NCI-H524 (cell line): ENCODE measurements around the gene TMEM267.
"Not testable (repeated sequence)": the region's sequence is repeated elsewhere in the genome, so short reads cannot be mapped to it uniquely, and the experiment has no call there.

ENCODE experiments used
- DNase-seq, 2 experiments: peaks; one replicate each; lab custom pipeline; 2025; lab: John Stamatoyannopoulos, UW

TMEM267 gene, protein sequence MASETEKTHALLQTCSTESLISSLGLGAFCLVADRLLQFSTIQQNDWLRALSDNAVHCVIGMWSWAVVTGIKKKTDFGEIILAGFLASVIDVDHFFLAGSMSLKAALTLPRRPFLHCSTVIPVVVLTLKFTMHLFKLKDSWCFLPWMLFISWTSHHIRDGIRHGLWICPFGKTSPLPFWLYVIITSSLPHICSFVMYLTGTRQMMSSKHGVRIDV

DNA sequence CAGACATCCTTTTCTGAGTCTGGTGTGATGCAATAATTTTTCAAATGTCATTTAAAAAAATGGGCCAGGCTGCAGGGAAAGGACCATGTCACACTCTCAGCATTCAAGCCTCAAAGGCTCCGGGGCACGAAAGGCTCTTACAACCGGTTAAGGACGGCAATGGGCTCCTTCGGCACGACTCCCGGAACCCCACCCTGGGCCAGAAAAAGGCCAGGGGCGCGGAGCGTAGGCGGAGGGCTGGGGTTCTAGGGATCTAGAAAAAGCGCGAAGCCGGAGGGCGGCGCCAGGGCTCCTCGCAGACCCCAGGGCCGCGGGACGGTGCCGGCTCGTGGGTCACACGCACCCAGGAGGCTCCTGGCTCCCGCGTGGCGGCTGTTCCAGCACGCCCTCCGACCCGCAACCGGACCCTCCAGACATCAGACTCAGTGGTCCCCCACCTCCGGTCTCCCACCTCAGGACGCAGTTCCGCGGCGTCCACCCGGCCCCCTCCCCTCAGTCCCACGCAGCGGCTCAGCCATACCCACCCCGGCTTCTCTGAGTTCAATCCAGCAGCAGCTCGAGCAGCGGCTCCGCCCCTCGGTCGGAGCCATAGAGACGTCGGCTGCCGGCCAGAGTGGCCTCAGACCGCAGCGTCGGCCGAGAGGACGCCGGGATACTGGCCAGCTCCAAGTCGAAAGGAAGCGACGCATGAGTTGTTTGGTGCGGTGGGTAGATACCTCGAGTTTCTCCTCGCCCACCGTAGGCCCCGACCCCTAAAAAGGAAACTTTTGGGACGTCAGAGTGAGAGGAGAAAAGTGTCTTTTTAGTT lies at the start of gene TMEM267:
Gene TMEM267, minus strand, starts transcription at position 568 of the 808 bp plus-strand sequence. CDS start 29,896 bp downstream, outside the sequence.
- peak; percentile 91 to 97 for DNase-seq

- no peak for DNase-seq
Observed at GRCh38 chr5:43530648-43531047, 47.0 kb upstream of the TMEM267 start.

DNA sequence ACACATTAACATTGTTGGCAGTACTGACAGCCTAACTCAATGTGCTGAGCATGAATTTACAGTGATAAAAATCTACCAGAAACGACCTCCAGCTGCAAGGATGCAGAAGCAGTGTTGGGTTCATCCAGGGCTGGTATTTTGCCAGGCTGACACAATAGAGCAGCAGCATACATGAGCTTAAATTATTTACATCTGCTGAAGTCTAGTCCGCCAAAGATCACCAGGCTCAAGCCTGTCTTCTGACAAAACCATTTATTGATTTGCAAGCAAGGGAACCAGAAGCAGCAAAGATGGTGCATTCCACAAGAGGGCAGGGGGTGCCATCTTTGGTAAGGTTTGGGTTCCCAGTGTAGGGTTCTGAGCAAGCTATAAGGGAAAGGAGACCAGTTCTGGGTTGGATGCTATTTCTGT lies 40.0 kb upstream of the TMEM267 start:
- DNase-seq: no peak

- no peak for DNase-seq
Observed at GRCh38 chr5:43520615-43521014, 37.0 kb upstream of the TMEM267 start.

DNA sequence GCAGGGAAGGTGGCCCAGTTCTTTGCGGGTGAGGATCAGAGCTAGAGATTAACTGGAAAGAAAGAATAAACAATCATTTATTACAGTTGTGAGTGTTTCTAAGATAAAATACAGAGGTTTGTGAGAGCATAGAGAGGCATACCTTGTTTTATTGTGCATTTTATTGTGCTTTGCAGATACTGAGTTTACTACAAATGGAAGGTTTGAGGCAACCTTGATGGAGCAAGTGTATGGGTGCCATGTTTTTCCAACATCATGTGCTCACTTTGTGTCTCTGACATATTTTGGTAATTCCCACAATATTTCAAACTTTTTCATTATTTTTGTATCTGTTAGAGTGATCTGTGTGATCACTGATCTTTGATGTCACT lies 32.0 kb upstream of the TMEM267 start:
- DNase-seq: no peak

GRCh38 chr5:43514816-43515677 lies 31.4 kb upstream of the TMEM267 start, which contains the start of gene C5orf34:
TSS of gene C5orf34 (minus strand) at chr5:43515148. CDS start at chr5:43509339, 5,809 bp downstream.
- DNase-seq: peak; percentile 96 to 98

DNA sequence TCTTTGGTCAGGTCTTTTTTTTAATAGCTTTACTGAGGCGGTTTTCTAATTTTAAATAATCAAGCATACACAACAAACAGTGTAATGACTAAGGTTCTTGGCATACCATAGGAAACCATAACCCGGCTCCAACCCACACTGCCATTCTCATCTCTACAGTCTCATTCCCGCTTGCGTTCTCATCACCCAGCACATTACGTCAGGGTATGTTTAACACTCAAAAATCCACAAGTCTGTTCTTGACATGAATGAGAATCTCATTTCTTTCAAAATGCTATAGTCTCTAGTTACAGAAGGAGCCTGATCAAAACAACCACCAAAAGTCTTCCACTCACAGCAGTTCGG lies 30.8 kb upstream of the TMEM267 start:
- peak in 1 of 2 experiments; percentile 61 for DNase-seq

DNA sequence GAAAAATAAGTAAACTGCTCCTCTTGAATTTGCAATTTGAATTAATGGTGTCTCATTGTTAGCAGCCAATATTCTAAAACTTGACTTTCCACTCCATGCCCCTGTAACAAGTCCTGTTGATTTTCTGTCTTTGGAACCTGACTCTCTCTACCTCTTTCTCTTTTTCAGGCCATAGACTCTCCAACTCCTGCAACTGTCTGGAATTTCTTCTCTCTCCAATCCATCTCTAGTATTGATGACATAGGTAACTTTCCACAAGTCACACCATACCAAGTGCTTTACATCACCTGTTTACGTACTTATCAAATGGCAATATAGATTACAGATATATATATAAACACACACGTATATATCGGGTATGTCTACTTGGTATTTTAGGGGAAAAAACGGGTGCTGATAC lies 30.4 kb upstream of the TMEM267 start:
- no peak for DNase-seq

DNA sequence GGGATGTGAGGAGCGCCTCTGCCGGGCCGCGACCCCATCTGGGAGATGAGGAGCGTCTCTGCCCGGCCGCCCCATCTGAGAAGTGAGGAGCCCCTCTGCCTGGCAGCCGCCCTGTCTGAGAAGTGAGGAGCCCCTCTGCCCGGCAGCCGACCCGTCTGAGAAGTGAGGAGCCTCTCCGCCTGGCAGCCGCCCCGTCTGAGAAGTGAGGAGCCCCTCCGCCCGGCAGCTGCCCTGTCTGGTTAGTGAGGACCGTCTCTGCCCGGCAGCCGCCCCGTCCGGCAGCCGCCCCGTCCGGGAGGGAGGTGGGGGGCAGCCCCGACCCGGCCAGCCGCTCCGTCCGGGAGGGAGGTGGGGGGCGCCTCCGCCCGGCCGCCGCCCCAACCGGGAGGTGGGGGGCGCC lies 27.4 kb upstream of the TMEM267 start:
- not testable (repeated sequence) for DNase-seq

GRCh38 chr5:43498581-43498980 lies 14.9 kb upstream of the TMEM267 start:
- no peak for DNase-seq

DNA sequence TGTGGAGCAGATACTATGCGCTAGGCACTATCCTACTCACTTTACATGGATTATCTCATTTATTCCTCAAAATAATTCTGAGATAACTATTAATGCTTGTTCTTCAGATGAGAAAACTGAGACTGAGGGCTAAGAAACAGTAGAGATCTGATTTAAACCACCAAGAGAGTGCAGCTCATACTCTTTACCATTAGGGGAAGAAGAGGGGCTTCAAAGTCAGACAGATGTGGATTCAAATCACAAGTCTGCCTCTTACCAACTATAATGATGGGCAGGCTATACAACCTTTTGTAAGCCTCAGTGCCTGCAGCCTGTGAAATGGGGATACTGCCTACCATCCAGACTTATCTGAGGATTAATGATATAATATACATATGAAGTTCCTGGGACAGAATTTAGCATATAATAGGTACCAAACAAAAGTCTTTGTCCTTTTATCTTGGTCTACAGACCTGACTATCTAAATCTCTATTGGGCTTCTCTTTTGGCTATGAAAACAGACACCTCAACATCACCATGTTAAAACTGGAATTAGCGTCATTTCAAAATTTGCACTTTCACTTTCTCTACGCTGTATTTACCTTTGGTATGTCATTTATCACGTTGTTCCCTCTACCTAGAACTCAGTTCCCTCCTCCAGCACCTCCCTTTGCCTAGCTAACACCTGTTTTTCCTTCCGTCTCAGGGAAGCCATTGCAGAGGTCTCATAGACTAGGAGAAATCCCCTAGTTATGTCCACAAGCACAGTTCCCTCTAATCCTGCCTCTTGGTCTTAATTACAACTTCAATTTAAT lies 13.8 kb upstream of the TMEM267 start:
- DNase-seq: no peak

- DNase-seq: no peak
Observed at GRCh38 chr5:43491326-43491725, 7.7 kb upstream of the TMEM267 start.

- DNase-seq: no peak
Observed at GRCh38 chr5:43486353-43486752, 2.7 kb upstream of the TMEM267 start.

DNA sequence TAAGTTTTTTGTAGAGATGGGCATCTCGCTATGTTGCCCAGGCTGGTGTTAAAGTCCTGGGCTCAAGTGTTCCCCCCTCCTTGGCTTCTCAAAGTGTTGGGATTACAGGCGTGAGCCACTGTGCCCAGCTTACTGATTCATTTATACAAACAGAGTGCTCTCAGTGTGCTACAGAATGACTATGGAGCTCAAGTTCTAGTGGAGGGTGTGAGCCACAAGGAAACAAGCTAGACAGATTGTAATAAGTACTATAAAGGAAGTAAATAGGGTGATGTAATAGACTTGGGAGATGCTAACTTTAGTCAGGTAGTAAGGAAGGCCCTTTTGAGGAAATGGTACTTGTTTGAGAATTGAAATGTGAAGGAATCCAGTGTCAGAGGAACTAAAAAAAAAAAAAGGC lies 1.7 kb upstream of the TMEM267 start:
- no peak for DNase-seq

GRCh38 chr5:43484106-43484849 lies 613 bp upstream of the TMEM267 start:
- peak; percentile 84 to 89 for DNase-seq

GRCh38 chr5:43482490-43483297 lies 971 bp downstream of the TMEM267 start:
- DNase-seq: no peak

GRCh38 chr5:43469671-43470391 lies 13.8 kb downstream of the TMEM267 start:
- DNase-seq: no peak

GRCh38 chr5:43467100-43467499 lies 16.6 kb downstream of the TMEM267 start:
- no peak for DNase-seq

GRCh38 chr5:43465455-43465854 lies 18.2 kb downstream of the TMEM267 start:
- not testable (repeated sequence) for DNase-seq
